Measurements from ENCODE around the gene ENPEP.

GRCh38 chr4:110487873-110488272 lies 11.9 kb downstream of the ENPEP start:
- no peak for TF ChIP-seq GATA2 (IDR thresholded peaks at IDR 0.05; ENCODE audit: low read depth, low read length)
- TF ChIP-seq GATA3 (IDR thresholded peaks at IDR 0.05; ENCODE audit: low read depth, low read length): no peak

All from SH-SY5Y (cell line).